ENCODE results near the gene WDR26.

DNA sequence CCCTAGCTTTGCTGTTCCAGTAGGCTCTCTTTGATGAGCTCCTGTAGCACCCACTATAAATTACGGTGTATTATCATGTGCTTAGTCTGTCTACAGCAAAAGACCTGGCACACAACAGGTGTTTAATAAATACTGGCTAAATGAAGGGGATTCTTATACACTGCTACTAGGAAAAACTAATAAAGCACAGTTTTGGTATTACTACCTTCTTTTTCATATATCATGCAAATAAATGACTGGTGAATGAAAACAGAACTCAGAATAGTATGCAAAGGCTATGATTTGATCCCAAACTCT lies 26.4 kb downstream of the WDR26 start:
- TF ChIP-seq EZH2 (IDR thresholded peaks at IDR 0.05; ENCODE audit: insufficient read depth, poor library complexity, severe bottlenecking): no peak
- TF ChIP-seq EZH2phosphoT487 (IDR thresholded peaks at IDR 0.05; ENCODE audit: insufficient read depth, low read depth): no peak
